NCI-H1436 (cell line): ENCODE measurements around the gene TP53TG3C.
"Not testable (repeated sequence)": the region's sequence is repeated elsewhere in the genome, so short reads cannot be mapped to it uniquely, and the experiment has no call there.

Source experiments
- DNase-seq: peaks from one replicate; lab custom pipeline; 2025; lab: John Stamatoyannopoulos, UW

Gene TP53TG3C, protein sequence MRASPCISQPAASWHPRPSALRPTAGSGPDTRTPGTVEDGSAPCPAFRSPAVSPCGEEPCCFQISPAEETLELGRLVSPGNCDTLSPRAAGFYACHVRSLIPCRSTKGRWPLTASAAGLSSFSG

GRCh38 chr16:33193926-33194325 is at the start of gene TP53TG3C:
TP53TG3C (plus strand) TSS chr16:33194226; CDS start chr16:33194294, 68 bp downstream.
- not testable (repeated sequence) for DNase-seq
